Colonic mucosa (tissue), 4 donors: ENCODE data around the gene COG3. TPM values are rescaled to one million over a fixed set of nuclear protein-coding genes. Genes with fewer than 3 reads are reported as not detected.

Experiments
- DNase-seq: peaks from one replicate; pipeline ENCODE4 v3.0.0-alpha.2; 2020
- H3K27ac ChIP-seq: fragments of 200-600 bp; one replicate; pipeline ENCODE4 v1.8.0; 2021
- H3K27me3 ChIP-seq: fragments of 200-600 bp; one replicate; pipeline ENCODE4 v1.8.0; 2021
- H3K36me3 ChIP-seq: fragments of 200-600 bp; one replicate; pipeline ENCODE4 v1.8.0; 2021
- H3K4me1 ChIP-seq: fragments of 200-600 bp; one replicate; pipeline ENCODE4 v1.8.0; 2021; ENCODE audit warnings: mild to moderate bottlenecking
- H3K4me3 ChIP-seq: fragments of 200-600 bp; one replicate; pipeline ENCODE4 v1.8.0; 2021
- H3K9ac ChIP-seq, 2 donors: one replicate each; pipeline ENCODE4 v1.7.0; 2013; ENCODE audit warnings: control low read depth in 2 of 2, low read depth in 2 of 2, low read length in 2 of 2
- H3K9me3 ChIP-seq: fragments of 200-600 bp; one replicate; pipeline ENCODE4 v1.8.0; 2021
- intact Hi-C: fragments of 100-400 bp; cut with DNase I; formaldehyde crosslinking; loops from one replicate; pipeline ENCODE4 v1.14.1; 2022
- total RNA-seq, 2 donors: library from RNA; stranded (reverse); fragmentation: NEBNext Ultra II Directional in 1 of 2; extraction: Animal tissue kit (Norgen Biotek cat#: 25700) in 1 of 2; gene quantifications; one replicate each; pipeline ENCODE4 v1.2.1, GENCODE V29; 2021
- TF ChIP-seq, protein P1 (sequence below): fragments of 200-600 bp; IDR thresholded peaks from one replicate; pipeline ENCODE4 v1.8.0; 2022; ENCODE audit warnings: antibody characterized with exemption, mild to moderate bottlenecking
- donor health status: healthy.
- donor health status: DM: no; HTN: no; CAD: no.
- donor health status: DM: no; HTN: no; CAD: no.

The COG3 gene
- total RNA-seq, 2 donors from 2014 or later = 39.0 to 49.8 TPM

DNA sequence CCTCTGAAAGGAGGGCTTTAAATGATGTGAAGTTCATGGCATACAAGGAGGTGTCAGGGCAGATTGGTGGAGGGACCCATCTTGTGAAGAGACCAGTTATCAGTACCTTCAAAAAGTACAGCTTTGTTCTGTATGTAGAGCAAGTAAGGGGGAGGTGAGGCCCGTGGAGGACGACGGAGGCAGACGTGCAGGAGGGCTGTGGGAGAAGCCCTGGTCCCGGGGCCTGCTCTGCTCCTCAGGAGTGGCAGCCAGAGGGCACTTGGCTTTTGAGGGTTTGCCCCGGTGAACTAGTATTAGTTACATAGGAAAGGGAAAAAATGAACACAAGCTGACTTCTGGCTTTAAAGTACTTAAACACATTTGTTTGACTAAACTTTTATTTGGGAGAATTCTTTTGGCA, 42.1 kb downstream of the COG3 start:
- TF ChIP-seq, protein P1, sequence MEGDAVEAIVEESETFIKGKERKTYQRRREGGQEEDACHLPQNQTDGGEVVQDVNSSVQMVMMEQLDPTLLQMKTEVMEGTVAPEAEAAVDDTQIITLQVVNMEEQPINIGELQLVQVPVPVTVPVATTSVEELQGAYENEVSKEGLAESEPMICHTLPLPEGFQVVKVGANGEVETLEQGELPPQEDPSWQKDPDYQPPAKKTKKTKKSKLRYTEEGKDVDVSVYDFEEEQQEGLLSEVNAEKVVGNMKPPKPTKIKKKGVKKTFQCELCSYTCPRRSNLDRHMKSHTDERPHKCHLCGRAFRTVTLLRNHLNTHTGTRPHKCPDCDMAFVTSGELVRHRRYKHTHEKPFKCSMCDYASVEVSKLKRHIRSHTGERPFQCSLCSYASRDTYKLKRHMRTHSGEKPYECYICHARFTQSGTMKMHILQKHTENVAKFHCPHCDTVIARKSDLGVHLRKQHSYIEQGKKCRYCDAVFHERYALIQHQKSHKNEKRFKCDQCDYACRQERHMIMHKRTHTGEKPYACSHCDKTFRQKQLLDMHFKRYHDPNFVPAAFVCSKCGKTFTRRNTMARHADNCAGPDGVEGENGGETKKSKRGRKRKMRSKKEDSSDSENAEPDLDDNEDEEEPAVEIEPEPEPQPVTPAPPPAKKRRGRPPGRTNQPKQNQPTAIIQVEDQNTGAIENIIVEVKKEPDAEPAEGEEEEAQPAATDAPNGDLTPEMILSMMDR = no peak
- no peaks in the 10 kb centered on the region for H3K27me3 ChIP-seq
- H3K27ac ChIP-seq = no peak overlapping the region
- intact Hi-C loops = no loop called here
- no peak for DNase-seq
- H3K9ac ChIP-seq = no peak overlapping the region
- peaks cover 17% of the 10 kb centered on the region for H3K36me3 ChIP-seq
- no peaks in the 10 kb centered on the region for H3K9me3 ChIP-seq
- H3K4me1 ChIP-seq = no peaks in the 10 kb centered on the region
- no peak overlapping the region for H3K4me3 ChIP-seq

DNA sequence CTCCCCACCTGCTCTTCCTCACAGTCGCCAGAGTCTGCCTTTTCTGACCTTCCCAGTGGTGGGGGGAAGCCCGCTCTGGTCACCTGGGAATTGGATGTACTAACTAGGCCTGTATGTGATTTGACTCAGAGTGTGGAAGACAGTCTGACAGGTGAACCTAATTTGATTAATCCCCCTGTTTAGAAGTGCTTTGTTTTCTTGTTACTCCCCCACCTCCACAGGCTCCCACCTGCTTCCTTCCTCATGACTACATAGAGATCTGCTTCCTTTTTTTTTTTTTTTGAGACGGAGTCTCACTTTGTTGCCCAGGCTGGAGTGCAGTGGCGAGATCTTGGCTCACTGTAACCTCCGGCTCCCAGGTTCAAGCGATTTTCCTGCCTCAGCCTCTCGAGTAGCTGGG, 44.0 kb downstream of the COG3 start:
- Histone ChIP-seq H3K9ac (no peak overlapping the region), H3K27ac (no peak overlapping the region), H3K4me1 (no peaks in the 10 kb centered on the region), H3K9me3 (no peaks in the 10 kb centered on the region), H3K4me3 (no peak overlapping the region), H3K27me3 (no peaks in the 10 kb centered on the region), H3K36me3 (peaks cover 16% of the 10 kb centered on the region)
- intact Hi-C loops = no loop called here
- no peak for DNase-seq
- TF ChIP-seq, protein P1 = no peak

DNA sequence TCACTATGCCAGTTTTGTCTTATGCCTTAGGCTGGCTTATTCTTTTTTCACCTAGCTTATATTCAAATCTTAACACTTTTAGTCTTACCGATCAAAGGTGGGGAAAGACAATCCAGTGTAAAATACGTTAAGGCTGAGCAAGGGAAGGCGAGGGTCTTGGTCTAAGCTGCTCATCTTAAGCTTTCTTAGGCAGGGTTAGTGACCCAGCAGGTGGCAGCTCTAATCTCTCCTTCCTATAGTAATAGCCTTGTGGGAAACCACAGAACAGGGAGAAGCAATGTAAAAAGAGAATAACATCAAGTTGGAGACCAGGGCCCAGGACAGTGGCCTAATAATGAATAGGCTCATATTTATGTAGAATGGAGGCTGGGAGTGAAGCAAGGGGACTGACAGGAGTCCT, 45.9 kb downstream of the COG3 start:
- Histone ChIP-seq H3K9me3 (no peaks in the 10 kb centered on the region), H3K27ac (no peak overlapping the region), H3K27me3 (no peaks in the 10 kb centered on the region), H3K36me3 (peaks cover 14% of the 10 kb centered on the region), H3K4me3 (no peak overlapping the region), H3K4me1 (no peaks in the 10 kb centered on the region), H3K9ac (no peak overlapping the region)
- intact Hi-C loops = no loop called here
- TF ChIP-seq, protein P1 = no peak
- DNase-seq = no peak

DNA sequence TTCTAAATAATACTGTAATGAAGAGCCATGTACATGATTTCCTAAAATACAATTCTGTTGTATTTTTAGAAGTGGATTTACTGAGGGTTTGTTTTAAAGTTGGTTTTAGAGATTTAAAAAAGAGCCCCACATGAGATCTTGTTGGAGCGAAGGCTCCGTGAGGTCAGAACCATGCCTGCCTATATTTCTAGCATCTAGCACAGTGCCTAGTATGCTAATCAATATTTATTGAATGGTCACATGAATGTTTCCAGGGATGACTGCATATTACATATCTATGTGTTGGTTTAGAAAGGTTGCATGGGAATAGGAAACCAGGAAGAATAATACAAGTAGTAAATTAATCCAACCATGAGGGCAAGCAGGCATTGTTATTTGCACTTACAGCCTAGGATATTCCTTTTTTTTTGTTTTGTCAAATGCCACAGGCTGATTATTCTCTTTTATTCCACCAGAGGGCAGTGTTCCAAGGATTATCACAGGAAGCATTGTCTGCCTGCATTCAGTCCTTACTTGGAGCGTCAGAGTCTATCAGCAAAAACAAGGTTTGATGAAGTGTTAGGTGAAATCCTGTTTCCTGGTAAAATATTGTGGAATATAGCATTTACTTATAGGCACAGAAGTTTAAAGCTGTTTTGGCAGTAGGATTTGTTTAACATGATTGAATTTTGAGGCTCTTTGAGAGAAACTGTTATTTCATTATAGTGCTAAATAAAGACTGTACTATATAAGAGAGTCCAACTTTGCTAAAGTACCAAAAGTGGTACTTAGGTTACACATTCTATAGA, 46.8 kb downstream of the COG3 start:
- Histone ChIP-seq H3K4me3 (no peak overlapping the region), H3K36me3 (peaks cover 21% of the 10 kb centered on the region), H3K4me1 (no peaks in the 10 kb centered on the region), H3K9ac (no peak overlapping the region), H3K9me3 (no peaks in the 10 kb centered on the region), H3K27me3 (no peaks in the 10 kb centered on the region), H3K27ac (no peak overlapping the region)
- peak; percentile 33 for DNase-seq
- TF ChIP-seq, protein P1 = peak; percentile 96
- intact Hi-C loops = no loop called here

DNA sequence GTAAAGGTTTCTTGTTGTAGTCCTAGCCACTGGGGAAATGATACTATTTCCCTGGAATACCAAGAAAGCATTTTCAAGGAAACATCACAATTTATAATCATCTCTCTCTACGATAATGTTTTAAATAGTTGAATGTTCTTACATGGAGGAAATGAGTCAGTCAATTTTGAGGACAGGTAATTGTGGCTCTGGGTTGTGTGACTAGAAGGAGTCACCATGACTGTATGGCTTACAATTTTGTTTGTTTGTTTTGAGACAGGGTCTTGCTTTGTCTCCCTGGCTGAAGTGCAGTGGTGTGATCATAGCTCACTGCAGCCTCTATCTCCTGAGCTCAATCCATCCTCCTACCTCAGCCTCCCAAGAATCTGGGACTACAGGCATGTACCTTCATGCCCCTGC, 47.4 kb downstream of the COG3 start:
- Histone ChIP-seq H3K4me3 (no peak overlapping the region), H3K4me1 (no peaks in the 10 kb centered on the region), H3K36me3 (peaks cover 15% of the 10 kb centered on the region), H3K27ac (no peak overlapping the region), H3K27me3 (no peaks in the 10 kb centered on the region), H3K9me3 (no peaks in the 10 kb centered on the region), H3K9ac (no peak overlapping the region)
- TF ChIP-seq, protein P1 = no peak
- intact Hi-C loops = no loop called here
- DNase-seq = no peak
